Neuronal stem cell (in vitro differentiated cells): ENCODE measurements around the gene ACBD3.

ENCODE experiments used
- DNase-seq: peaks from one replicate; pipeline ENCODE4 v3.0.0-alpha.2; 2013; ENCODE audit warnings: low spot score
- H2AFZ ChIP-seq: one replicate; pipeline ENCODE4 v1.6.1; 2013; ENCODE audit warnings: mild to moderate bottlenecking, low read length, inconsistent platforms
- H2AK5ac ChIP-seq: 2 replicates; pipeline ENCODE4 v1.6.1; 2013; ENCODE audit warnings: low read depth, mild to moderate bottlenecking, inconsistent platforms, low read length, moderate library complexity, mixed read lengths
- H2BK120ac ChIP-seq: 2 replicates; pipeline ENCODE4 v1.6.1; 2013; ENCODE audit warnings: low read depth, mild to moderate bottlenecking, inconsistent platforms, low read length, moderate library complexity, mixed read lengths
- H2BK12ac ChIP-seq: one replicate; pipeline ENCODE4 v1.6.1; 2013; ENCODE audit warnings: low read length, inconsistent platforms
- H2BK15ac ChIP-seq: 2 replicates; pipeline ENCODE4 v1.6.1; 2013; ENCODE audit warnings: mild to moderate bottlenecking, low read length, inconsistent platforms, mixed read lengths
- H2BK5ac ChIP-seq: one replicate; pipeline ENCODE4 v1.6.1; 2013; ENCODE audit warnings: inconsistent platforms, mild to moderate bottlenecking, low read length, moderate library complexity
- H3K14ac ChIP-seq: one replicate; pipeline ENCODE4 v1.6.1; 2013; ENCODE audit warnings: low read length, inconsistent platforms
- H3K18ac ChIP-seq: 2 replicates; pipeline ENCODE4 v1.6.1; 2013; ENCODE audit warnings: low read length, inconsistent platforms
- H3K23ac ChIP-seq: 2 replicates; pipeline ENCODE4 v1.6.1; 2013; ENCODE audit warnings: low read depth, mild to moderate bottlenecking, mixed read lengths, low read length, inconsistent platforms; ENCODE audit not compliant: poor library complexity
- H3K27ac ChIP-seq: replicated peaks from 3 replicates; pipeline ENCODE4 v1.5.1; 2013; ENCODE audit warnings: low read length, inconsistent platforms
- H3K27me3 ChIP-seq, 3 experiments: 2 replicates each; pipeline ENCODE4 v1.6.1; 2013; ENCODE audit warnings: low read length in 3 of 3, mild to moderate bottlenecking in 2 of 3, inconsistent platforms in 1 of 3, low read depth in 1 of 3, mixed read lengths in 1 of 3, moderate library complexity in 1 of 3; ENCODE audit not compliant: control insufficient read depth in 3 of 3, insufficient read depth in 3 of 3
- H3K36me3 ChIP-seq, 2 donors: replicated peaks in 1 of 2; 2 replicates each; pipeline ENCODE4 v1.6.1; 2013; ENCODE audit warnings: low read length in 2 of 2; ENCODE audit not compliant: control insufficient read depth in 2 of 2, insufficient read depth in 2 of 2
- H3K4ac ChIP-seq: 2 replicates; pipeline ENCODE4 v1.6.1; 2013; ENCODE audit warnings: inconsistent platforms, mild to moderate bottlenecking, low read length, moderate library complexity
- H3K4me1 ChIP-seq, 2 donors: 1 replicate in 1 of 2; 2 replicates in 1 of 2; pipeline ENCODE4 v1.6.1; 2013; ENCODE audit warnings: low read length in 2 of 2, low read depth in 1 of 2; ENCODE audit not compliant: control insufficient read depth in 2 of 2, insufficient read depth in 1 of 2
- H3K4me2 ChIP-seq: one replicate; pipeline ENCODE4 v1.6.1; 2013; ENCODE audit warnings: mild to moderate bottlenecking, low read length, inconsistent platforms; ENCODE audit not compliant: insufficient read depth, poor library complexity, severe bottlenecking
- H3K4me3 ChIP-seq, 2 donors: 2 replicates each; pipeline ENCODE4 v1.5.1; 2013; ENCODE audit warnings: low read length in 2 of 2, mild to moderate bottlenecking in 2 of 2, inconsistent platforms in 1 of 2, moderate library complexity in 1 of 2
- H3K79me1 ChIP-seq: one replicate; pipeline ENCODE4 v1.6.1; 2013; ENCODE audit warnings: low read depth, mild to moderate bottlenecking, inconsistent platforms, low read length, moderate library complexity
- H3K9ac ChIP-seq: one replicate; pipeline ENCODE4 v1.6.1; 2013; ENCODE audit warnings: mild to moderate bottlenecking, low read depth, low read length, inconsistent platforms; ENCODE audit not compliant: poor library complexity
- H3K9me3 ChIP-seq, 2 donors: replicated peaks in 1 of 2; 2 replicates each; pipeline versions ENCODE3 to v1.6.1; 2013; ENCODE audit warnings: low read length in 2 of 2, mild to moderate bottlenecking in 2 of 2, inconsistent platforms in 1 of 2, low read depth in 1 of 2, mixed read lengths in 1 of 2, moderate library complexity in 1 of 2; ENCODE audit not compliant: control insufficient read depth in 2 of 2, insufficient read depth in 1 of 2
- H4K8ac ChIP-seq: one replicate; pipeline ENCODE4 v1.6.1; 2013; ENCODE audit warnings: low read depth, mild to moderate bottlenecking, inconsistent platforms, low read length, moderate library complexity
- H4K91ac ChIP-seq: one replicate; pipeline ENCODE4 v1.6.1; 2013; ENCODE audit warnings: low read length, low read depth, mild to moderate bottlenecking, inconsistent platforms; ENCODE audit not compliant: poor library complexity
- WGBS, 2 donors: extraction: QIAGEN DNeasy Blood & Tissue Kit; methylation state at CpG; one replicate each; pipeline ENCODE4 v1.1.7; 2013; ENCODE audit warnings: missing lambda C conversion rate in 2 of 2, mixed read lengths in 1 of 2; ENCODE audit not compliant: insufficient read length in 2 of 2, insufficient replicate concordance in 1 of 2; ENCODE audit errors: extremely low coverage in 2 of 2; 5-methylcytosine and 5-hydroxymethylcytosine counted together

Gene ACBD3

DNA sequence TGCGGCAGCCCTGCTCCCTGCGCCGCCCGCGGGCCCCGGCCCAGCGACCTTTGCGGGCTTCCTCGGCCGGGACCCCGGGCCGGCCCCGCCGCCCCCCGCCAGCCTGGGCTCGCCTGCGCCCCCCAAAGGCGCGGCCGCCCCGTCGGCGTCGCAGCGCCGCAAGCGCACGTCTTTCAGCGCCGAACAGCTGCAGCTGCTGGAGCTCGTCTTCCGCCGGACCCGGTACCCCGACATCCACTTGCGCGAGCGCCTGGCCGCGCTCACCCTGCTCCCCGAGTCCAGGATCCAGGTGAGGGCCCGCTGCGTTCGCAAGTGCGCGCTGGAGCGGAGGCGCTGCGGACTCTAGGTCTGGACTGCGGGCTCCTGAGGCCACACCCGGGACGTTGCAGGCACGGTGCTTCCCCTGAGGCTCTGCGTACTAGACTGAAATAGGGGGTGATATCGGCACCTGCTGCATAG lies 37.3 kb upstream of the ACBD3 start:
- DNase-seq = peak; percentile 38
- peak overlapping the region; percentile 100 for H2AFZ ChIP-seq
- H3K4ac ChIP-seq = no peak overlapping the region
- no peak overlapping the region for H2BK5ac ChIP-seq
- H3K9me3 ChIP-seq = no peaks in the 10 kb centered on the region
- no peaks in the 10 kb centered on the region for H3K36me3 ChIP-seq
- no peak overlapping the region for H2BK12ac ChIP-seq
- peak overlapping the region; percentile 86 for H3K9ac ChIP-seq
- no peak overlapping the region for H2AK5ac ChIP-seq
- peaks cover 0 to 38% (median 21%) of the 10 kb centered on the region in 3 experiments for H3K27me3 ChIP-seq
- no peaks in the 10 kb centered on the region for H3K79me1 ChIP-seq
- peak overlapping the region; percentile 48 for H4K8ac ChIP-seq
- H3K14ac ChIP-seq = peak overlapping the region; percentile 82
- peak overlapping the region; percentile 94 for H3K18ac ChIP-seq
- H2BK15ac ChIP-seq = peak overlapping the region; percentile 58
- WGBS, 2 donors = no CpG with 5 or more reads among the region's 55 CpGs
- peak overlapping the region; percentile 93 for H3K4me2 ChIP-seq
- H3K4me3 ChIP-seq = peak overlapping the region; percentile 59 to 93
- no peak overlapping the region for H3K27ac ChIP-seq
- no peak overlapping the region for H2BK120ac ChIP-seq
- no peak overlapping the region for H4K91ac ChIP-seq
- H3K23ac ChIP-seq = peak overlapping the region; percentile 100
- peaks cover 0 to 2% of the 10 kb centered on the region in 2 donors for H3K4me1 ChIP-seq

DNA sequence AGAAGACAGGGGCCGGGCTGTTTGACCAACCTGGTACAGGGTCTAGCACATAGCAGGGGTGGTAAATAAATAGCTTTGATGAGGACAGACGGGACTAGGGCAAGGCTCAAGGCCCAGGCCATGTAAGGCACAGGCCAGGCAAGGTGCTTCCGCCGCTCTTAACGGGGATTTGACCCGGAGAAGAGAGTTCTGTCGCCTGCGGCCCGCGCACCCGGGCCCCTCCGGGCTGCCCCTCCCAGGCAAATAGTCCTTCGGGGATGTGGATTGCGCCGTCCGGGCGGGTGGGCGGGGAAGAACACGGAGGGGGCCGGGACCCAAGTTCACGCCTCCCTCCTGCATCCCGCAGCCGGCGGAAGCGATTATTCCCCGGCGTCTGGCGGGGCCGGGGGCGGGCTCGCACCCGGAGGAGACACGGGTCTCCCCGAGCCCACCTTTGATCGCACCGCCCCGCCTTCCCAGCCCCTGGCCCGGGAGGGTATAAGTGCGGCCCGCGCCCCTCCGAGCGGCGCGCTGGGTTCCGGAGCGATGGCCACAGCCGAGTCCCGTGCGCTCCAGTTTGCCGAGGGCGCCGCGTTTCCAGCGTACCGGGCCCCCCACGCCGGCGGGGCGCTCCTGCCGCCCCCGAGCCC lies 36.7 kb upstream of the ACBD3 start, which contains the start of gene MIXL1:
TSS of gene MIXL1 (plus strand) at position 508 of the 629 bp plus-strand sequence. CDS start at position 526, 18 bp downstream.
- no peak within 1 kb of the TSS for H3K4ac ChIP-seq
- peak within 1 kb of the TSS; percentile 81 for H2BK120ac ChIP-seq
- no CpG with 5 or more reads among the region's 62 CpGs for WGBS, 2 donors
- peak within 1 kb of the TSS; percentile 93 for H3K4me2 ChIP-seq
- H3K18ac ChIP-seq = peak within 1 kb of the TSS; percentile 94
- no peak for DNase-seq
- peak within 1 kb of the TSS; percentile 48 for H4K8ac ChIP-seq
- H3K4me3 ChIP-seq = peak within 1 kb of the TSS; percentile 59 to 93
- H2AFZ ChIP-seq = peak within 1 kb of the TSS; percentile 100
- H3K9ac ChIP-seq = peak within 1 kb of the TSS; percentile 86
- peak within 1 kb of the TSS; percentile 100 for H3K23ac ChIP-seq
- H2BK12ac ChIP-seq = no peak within 1 kb of the TSS
- H2BK5ac ChIP-seq = no peak within 1 kb of the TSS
- H3K4me1 ChIP-seq = peaks cover 0 to 2% of the 10 kb centered on the region in 2 donors
- H3K36me3 ChIP-seq = no peaks in the 10 kb centered on the region
- H3K27me3 ChIP-seq = peaks cover 0 to 38% (median 21%) of the 10 kb centered on the region in 3 experiments
- peak within 1 kb of the TSS; percentile 58 for H2BK15ac ChIP-seq
- H3K79me1 ChIP-seq = no peaks in the 10 kb centered on the region
- no peak within 1 kb of the TSS for H2AK5ac ChIP-seq
- H3K27ac ChIP-seq = no peak within 1 kb of the TSS
- H3K14ac ChIP-seq = peak within 1 kb of the TSS; percentile 82
- H4K91ac ChIP-seq = no peak within 1 kb of the TSS
- no peaks in the 10 kb centered on the region for H3K9me3 ChIP-seq

DNA sequence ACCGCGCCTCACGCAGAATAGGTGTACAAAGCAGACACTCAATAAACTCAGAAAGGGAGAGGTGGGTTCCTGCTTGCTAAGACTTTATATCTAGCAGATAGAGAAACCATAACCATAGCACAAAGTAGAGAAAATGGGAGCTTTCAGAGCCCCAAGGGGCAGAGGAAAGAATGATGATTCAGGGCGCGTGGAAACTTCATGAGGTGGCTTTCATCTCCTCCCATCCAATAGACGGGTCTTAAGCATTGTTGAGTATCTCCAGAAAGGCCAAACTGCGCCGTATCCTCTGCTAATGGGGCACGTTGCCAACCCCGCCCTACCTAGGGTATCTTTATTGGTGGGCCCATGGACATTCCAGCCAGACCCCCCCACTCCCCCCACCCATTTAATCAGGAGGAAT lies 36.1 kb upstream of the ACBD3 start:
- Histone ChIP-seq H3K27me3 (peaks cover 0 to 39% (median 21%) of the 10 kb centered on the region in 3 experiments), H3K4me1 (peaks cover 0 to 2% of the 10 kb centered on the region in 2 donors), H3K27ac (no peak overlapping the region), H2BK12ac (no peak overlapping the region), H3K4me3 (no peak overlapping the region), H3K36me3 (no peaks in the 10 kb centered on the region), H2BK120ac (no peak overlapping the region), H2AFZ (peak overlapping the region; percentile 100), H3K4ac (no peak overlapping the region), H2BK15ac (no peak overlapping the region), H2BK5ac (no peak overlapping the region), H2AK5ac (no peak overlapping the region), H3K14ac (no peak overlapping the region), H3K9ac (no peak overlapping the region), H4K8ac (no peak overlapping the region), H3K23ac (no peak overlapping the region), H4K91ac (no peak overlapping the region), H3K79me1 (no peaks in the 10 kb centered on the region), H3K9me3 (no peaks in the 10 kb centered on the region), H3K4me2 (no peak overlapping the region), H3K18ac (no peak overlapping the region)
- WGBS, 2 donors = no CpG with 5 or more reads among the region's 10 CpGs
- DNase-seq = no peak

DNA sequence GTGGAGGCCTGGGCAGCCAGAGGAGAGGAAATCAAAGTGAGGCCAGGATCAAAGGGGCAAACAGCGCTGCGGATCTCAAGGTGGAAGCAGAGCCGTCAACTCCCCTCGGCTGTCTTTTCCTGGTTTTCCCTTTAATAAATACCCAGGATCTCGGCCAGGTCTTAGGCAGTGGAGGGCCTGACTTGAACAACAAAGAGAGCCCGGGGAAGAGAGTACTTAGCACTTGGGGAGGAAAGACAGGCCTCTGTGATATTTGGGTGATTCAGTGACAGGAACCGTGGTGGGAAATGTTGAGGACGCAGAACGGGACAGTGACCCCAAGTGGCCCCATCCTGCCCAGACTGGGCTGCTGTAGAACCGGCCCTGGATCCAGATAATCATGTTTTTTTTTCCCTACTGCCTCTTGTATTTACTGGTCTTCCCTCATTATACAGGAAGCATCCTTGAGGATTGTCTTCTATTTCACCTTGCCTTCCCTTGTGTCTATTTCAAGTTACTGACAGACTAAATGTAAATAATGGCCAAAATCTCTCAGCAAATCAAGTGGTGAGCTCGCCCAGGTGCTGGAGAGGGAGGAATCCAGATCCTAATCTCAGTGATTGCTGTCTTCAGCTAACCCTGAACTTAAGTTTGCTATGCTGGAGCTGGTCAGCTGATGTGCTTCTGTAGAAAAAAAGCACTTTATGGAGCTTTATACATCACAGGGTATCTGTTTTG lies 34.1 kb upstream of the ACBD3 start:
- Histone ChIP-seq H2BK5ac (no peak overlapping the region), H3K14ac (no peak overlapping the region), H2AFZ (peak overlapping the region; percentile 63), H2AK5ac (no peak overlapping the region), H3K4me3 (no peak overlapping the region), H3K4ac (no peak overlapping the region), H3K36me3 (no peaks in the 10 kb centered on the region), H2BK120ac (no peak overlapping the region), H3K4me1 (peaks cover 0 to 2% of the 10 kb centered on the region in 2 donors), H3K9me3 (no peaks in the 10 kb centered on the region), H4K91ac (no peak overlapping the region), H4K8ac (no peak overlapping the region), H3K27ac (no peak overlapping the region), H3K27me3 (peaks cover 0 to 56% (median 20%) of the 10 kb centered on the region in 3 experiments), H3K79me1 (no peaks in the 10 kb centered on the region), H2BK15ac (no peak overlapping the region), H2BK12ac (no peak overlapping the region), H3K23ac (no peak overlapping the region), H3K9ac (no peak overlapping the region), H3K18ac (no peak overlapping the region), H3K4me2 (no peak overlapping the region)
- no peak for DNase-seq
- WGBS, 2 donors = no CpG with 5 or more reads among the region's 11 CpGs
